GM18526 (cell line): Measurements from ENCODE around the gene TMEM18.

ENCODE experiments used
- POLR2A ChIP-seq: IDR thresholded peaks from 3 replicates; pipeline ENCODE4 v1.6.1; 2011; ENCODE audit not compliant: insufficient read length; ENCODE audit errors: extremely low read depth

TMEM18 gene

DNA sequence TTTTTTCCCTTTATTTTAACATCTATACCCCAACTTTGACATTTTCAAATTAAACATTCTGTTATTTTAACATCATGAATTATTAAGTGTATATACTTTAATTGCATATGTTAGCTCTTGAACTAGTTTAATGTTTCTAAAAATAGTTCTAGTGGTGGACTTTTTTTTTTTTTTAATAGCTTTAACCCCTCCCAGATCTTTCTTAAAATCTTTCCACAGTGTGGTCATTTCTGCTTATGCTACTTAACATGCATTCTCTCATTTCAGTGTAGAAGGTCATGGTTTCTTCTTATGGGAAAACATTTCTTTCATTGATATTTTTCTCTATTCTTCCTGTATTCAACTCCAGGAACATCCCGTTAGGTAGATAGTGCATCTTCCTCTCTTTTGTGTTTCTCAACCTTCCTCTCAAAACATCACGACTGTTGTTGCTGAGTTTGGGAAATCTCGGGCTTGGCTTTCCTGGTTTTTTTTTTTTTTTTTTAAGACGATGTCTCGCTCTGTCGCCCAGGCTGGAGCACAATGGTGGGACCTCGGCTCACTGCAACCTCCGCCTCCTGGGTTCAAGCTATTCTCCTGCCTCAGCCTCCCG is 849 bp upstream of the TMEM18 start:
- TF ChIP-seq POLR2A = no peak

DNA sequence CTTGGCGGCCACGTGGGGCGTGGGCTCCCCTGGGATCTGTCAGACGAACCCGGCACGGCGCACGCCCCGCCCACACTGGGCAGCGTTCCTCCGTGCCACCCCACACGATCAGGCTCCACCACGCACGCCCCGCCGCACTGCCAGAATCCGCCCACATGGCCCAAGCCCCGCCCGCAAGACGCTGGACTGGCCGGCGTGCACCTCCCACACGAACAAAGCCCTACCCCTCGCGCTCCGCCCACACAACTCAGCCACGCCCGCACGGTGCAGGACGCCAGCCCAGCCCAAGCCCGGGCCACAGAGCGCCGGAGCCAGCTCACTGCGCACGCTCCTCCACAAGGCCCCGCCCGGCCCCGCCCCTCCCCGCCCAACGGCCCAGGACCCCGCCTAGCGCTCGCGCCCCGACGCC is 555 bp downstream of the TMEM18 start:
- TF ChIP-seq POLR2A = no peak

GRCh38 chr2:675982-676646 is 1.1 kb downstream of the TMEM18 start:
- no peak for TF ChIP-seq POLR2A

DNA sequence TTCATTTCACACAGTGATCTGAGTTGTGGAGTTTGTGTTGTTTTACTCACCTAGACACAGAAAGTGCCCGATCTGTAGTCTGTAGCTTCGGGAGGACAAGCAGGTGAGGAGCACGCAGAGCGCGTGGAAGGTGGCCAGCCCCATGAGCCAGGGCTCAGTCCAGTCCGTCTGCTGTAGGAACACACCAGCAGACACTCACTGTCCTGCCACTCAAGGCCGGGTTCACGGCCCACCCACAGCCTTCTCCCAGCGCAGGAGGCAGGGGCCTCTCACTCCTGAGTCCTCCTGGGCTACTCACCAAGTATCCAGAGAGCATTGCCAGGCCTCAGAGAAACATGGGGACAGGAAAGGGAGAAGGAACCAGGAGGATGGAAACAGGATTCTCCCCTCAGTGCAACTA is 1.7 kb downstream of the TMEM18 start:
- TF ChIP-seq POLR2A = no peak

DNA sequence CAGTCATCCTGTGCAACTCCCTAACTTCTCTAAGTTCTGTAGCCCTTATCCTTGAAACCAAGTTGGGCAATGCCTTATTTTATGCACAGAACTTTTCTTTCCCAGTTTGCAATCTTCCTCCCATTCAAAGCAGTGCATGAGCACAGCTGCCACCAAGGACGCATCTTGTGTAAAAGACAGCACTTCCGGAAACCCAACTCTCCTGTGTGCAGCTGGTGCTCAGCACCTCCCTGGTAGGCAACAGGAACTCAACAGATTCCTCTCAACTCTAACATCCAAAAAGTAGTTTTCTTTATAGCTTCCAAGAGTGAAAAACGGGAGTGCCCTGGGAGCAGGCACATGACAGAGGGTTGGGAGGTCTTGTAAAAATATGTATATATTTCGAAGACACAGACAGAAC is 2.2 kb downstream of the TMEM18 start:
- TF ChIP-seq POLR2A = no peak

- no peak for TF ChIP-seq POLR2A
Measured at GRCh38 chr2:674321-674985, 2.8 kb downstream of the TMEM18 start.

DNA sequence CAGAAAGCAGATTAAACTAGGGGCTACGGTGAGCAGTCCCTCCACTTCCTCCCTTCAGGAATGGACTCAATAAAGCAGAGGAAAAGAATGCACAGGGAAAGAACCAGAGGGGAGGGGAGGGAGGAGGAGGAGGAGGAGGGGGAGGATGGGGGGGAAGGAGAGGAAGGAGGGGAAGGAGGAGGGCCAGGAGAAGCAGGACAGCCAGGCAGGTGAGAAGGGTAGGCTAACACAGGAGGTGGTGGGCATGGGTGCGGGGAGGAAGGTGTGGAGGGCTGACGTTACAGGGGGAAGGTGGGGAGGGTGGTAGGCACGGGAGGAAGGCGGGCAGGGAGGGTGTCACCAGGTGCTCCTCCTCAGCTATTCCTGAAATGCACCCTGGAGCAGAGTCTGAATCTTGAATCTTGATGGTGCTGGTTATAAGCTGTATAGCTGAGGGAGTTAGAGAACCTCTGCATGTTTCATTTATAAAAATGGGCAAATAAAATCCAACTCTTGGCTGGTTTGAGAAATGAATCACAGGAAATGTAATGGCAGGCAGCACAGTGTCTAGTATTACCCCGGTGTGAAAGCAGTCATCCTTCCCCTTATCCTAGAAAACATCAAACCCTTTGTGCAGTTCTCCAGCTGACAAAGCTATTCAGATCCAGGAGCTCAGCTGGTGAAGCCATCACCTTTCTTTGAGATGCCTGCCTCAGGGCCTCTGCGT is 3.4 kb downstream of the TMEM18 start:
- no peak for TF ChIP-seq POLR2A

- TF ChIP-seq POLR2A = no peak
Measured at GRCh38 chr2:673016-673415, 4.2 kb downstream of the TMEM18 start.

DNA sequence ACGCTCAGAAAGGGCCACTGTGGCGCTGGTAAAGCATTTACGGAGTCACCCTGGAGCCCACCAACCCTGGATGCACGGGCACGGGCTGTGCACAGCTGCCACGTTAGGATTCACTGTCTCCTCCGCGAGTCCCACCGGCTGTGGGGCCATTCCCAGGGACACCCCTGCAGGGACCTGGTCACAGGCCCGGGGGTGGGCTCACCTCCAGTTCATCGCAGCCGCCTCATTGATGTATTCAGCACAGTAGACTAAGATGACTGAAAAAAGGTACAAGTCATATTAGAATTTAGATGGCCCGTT is 4.7 kb downstream of the TMEM18 start:
- TF ChIP-seq POLR2A = no peak

DNA sequence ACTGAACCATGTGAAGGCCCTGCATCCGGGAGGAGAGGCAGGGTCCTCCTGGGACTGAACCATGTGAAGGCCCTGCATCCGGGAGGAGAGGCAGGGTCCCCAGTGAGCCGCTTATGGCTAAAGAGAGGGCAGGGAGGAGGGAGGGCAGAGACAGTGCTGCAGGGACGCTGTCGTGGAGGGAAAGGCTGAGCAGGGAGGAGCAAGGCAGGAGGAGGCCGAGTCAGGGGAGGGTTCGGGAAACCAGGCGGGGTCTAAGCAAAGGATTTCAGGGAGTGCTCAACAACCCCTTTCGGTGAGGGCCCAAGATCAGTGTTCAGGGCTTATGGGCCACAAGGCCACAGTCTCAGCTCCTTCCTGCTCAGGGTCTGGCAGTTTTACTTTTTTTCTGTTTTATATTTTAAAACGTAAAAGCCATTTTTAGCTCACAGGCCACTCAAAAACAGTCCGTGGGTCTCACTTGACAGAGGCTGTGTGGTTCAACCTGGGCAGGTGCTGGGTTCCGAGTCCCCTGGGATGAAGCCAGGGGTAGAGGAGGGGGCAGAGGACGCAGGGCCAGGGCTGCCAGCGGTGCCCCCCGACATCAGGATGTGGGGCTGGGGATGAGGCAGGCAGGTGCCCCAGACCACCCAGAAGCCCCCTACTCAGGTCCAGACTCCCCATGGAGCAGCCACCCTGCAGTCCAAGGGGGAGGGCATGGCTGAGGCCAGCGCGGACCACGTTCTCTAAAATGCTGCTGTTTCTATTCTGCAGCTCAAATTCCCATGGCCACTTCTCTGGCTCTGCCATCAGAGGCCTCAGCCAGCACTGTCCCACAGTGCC is 5.2 kb downstream of the TMEM18 start:
- TF ChIP-seq POLR2A = no peak

- TF ChIP-seq POLR2A = no peak
Measured at GRCh38 chr2:671072-671471, 6.1 kb downstream of the TMEM18 start.

DNA sequence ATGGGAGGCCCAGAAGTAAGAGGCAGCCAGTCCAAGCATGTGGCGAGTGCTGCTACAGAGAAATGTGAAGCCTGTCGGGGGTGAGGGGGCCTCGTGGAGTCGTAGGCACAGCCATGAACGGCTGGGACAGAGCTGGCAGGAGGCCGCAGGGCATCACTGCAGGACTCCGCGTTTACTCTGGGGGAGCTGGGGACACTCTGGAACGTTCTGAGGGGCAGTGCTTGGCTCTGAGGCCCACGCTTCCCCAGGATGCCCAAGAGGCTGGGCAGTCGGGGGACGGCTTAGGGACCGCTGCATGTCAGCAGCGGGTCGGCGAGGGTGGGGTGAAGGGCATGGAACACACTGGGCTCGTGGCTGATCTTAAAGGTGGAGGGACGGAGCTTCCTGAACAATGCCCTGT is 6.6 kb downstream of the TMEM18 start:
- no peak for TF ChIP-seq POLR2A

- no peak for TF ChIP-seq POLR2A
Measured at GRCh38 chr2:669323-669722, 7.9 kb downstream of the TMEM18 start.

- no peak for TF ChIP-seq POLR2A
Measured at GRCh38 chr2:668000-668398, 9.2 kb downstream of the TMEM18 start.

- no peak for TF ChIP-seq POLR2A
Measured at GRCh38 chr2:667332-667999, 9.7 kb downstream of the TMEM18 start.
